Neural progenitor cell (in vitro differentiated cells): ENCODE results near the gene LIPC.

ENCODE experiments used
- EZH2 ChIP-seq: fragments of 200-600 bp; sonication (generic); IDR thresholded peaks from 2 replicates; pipeline ENCODE4 v1.6.1; 2017; ENCODE audit warnings: antibody characterized with exemption, mild to moderate bottlenecking, moderate library complexity
- TF ChIP-seq, protein P1 (sequence below): fragments of 200-600 bp; sonication (generic); IDR thresholded peaks from 2 replicates; pipeline ENCODE4 v1.5.1; 2017; ENCODE audit warnings: antibody characterized with exemption, mild to moderate bottlenecking

DNA sequence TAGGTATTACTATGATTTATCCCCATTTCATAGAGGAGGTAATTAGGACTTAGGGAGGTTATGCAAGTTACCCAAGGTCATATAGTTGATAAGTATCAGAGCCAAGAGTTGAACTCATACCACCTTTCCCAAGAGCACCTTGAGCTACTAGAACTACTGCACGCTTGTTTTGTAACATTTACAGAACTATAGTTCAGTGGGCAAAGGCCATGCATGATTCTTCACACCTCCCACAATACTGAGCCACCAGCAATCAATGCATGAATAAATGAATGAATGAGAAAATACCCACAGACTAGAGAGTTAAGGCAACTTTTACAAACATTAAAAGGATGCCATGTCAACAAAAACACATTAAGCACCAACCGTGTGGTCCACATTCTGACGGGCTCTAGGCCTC lies 46.8 kb downstream of the LIPC start:
- TF ChIP-seq, protein P1, sequence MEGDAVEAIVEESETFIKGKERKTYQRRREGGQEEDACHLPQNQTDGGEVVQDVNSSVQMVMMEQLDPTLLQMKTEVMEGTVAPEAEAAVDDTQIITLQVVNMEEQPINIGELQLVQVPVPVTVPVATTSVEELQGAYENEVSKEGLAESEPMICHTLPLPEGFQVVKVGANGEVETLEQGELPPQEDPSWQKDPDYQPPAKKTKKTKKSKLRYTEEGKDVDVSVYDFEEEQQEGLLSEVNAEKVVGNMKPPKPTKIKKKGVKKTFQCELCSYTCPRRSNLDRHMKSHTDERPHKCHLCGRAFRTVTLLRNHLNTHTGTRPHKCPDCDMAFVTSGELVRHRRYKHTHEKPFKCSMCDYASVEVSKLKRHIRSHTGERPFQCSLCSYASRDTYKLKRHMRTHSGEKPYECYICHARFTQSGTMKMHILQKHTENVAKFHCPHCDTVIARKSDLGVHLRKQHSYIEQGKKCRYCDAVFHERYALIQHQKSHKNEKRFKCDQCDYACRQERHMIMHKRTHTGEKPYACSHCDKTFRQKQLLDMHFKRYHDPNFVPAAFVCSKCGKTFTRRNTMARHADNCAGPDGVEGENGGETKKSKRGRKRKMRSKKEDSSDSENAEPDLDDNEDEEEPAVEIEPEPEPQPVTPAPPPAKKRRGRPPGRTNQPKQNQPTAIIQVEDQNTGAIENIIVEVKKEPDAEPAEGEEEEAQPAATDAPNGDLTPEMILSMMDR = no peak
- no peak for TF ChIP-seq EZH2
